Retinal pigment epithelial cell (primary cell): ENCODE data around the gene TSPYL1.

Source experiments
- DNase-seq: peaks from one replicate; pipeline ENCODE4 v3.0.0-alpha.2; 2010; ENCODE audit warnings: low read depth
- H3K4me3 ChIP-seq: 2 replicates; pipeline ENCODE4 v1.5.1; 2011; ENCODE audit warnings: mild to moderate bottlenecking, low read length, control low read depth, moderate library complexity
- TF ChIP-seq, protein P1 (sequence below): conservative IDR thresholded peaks from 2 replicates; pipeline ENCODE4 v1.5.1; 2011; ENCODE audit warnings: low read depth, low read length, control low read depth, inconsistent platforms

TSPYL1 gene

DNA sequence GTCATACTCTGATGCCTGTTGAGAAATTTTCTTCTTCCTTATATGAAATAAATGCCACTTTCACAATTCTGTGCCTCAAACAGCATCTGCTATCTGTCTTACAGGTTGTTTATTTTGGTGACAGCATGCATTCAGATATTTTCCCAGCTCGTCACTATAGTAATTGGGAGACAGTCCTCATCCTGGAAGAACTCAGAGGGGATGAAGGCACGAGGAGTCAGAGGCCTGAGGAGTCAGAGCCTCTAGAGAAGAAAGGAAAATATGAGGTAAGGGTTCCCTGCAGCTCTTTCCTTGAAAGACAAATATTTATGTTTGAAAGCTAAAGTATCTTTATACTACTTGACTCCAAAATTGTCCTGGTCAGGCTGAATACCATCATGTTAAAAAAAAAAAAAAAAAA is 41.6 kb downstream of the TSPYL1 start:
- TF ChIP-seq, protein P1, sequence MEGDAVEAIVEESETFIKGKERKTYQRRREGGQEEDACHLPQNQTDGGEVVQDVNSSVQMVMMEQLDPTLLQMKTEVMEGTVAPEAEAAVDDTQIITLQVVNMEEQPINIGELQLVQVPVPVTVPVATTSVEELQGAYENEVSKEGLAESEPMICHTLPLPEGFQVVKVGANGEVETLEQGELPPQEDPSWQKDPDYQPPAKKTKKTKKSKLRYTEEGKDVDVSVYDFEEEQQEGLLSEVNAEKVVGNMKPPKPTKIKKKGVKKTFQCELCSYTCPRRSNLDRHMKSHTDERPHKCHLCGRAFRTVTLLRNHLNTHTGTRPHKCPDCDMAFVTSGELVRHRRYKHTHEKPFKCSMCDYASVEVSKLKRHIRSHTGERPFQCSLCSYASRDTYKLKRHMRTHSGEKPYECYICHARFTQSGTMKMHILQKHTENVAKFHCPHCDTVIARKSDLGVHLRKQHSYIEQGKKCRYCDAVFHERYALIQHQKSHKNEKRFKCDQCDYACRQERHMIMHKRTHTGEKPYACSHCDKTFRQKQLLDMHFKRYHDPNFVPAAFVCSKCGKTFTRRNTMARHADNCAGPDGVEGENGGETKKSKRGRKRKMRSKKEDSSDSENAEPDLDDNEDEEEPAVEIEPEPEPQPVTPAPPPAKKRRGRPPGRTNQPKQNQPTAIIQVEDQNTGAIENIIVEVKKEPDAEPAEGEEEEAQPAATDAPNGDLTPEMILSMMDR: no peak
- no peak overlapping the region for H3K4me3 ChIP-seq
- DNase-seq: no peak

DNA sequence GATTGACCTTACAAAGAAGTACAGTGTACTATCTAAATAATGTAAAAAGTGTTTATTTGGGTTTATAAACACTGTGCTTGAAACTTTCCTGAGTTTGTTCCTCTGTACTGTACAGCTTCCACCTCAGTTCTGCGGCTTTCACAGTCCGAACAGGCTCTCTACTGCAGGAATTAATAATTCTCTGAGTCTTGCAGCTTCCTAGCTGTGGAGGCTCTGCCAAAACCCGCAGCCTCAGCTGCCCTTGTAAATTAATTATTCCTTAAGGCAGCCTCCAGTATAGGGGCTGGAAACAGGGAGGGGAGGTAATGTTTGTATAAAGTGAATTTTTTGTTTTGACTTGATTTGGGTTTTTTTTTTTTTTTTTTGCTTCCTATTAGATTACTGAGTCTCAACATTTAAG is 45.0 kb downstream of the TSPYL1 start:
- no peak for DNase-seq
- TF ChIP-seq, protein P1: no peak
- H3K4me3 ChIP-seq: no peak overlapping the region

DNA sequence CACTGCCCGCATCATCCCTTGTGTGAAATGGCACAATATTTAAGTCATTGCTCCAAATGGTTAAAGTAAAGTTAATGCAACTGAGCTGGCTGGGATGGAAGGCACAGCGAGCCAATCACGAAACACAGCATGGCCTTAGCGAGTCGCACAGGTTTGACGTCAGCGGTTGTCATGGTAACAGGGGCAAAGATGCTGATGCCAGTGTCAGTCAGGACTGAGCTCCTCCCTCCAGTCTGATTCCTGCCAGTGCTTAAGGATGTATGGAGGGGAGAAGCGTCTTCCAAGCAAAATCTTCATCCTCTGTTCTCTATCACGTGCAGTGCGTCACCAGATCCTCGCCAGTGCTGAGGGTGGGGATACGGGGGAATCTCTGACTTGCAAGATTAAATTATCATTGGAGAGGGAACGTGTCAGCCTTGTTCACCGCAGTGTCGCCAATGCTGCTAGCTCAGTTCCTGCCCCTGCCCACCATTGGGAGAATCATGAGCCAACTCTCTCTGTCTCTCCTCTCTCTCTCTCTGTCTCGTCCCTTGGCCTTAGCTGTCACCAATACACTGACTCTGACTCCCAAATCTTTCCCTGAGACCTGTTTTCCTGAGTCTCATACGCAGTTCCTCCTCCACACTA is 50.3 kb downstream of the TSPYL1 start:
- TF ChIP-seq, protein P1: no peak
- DNase-seq: peak; percentile 56
- H3K4me3 ChIP-seq: peak overlapping the region; percentile 37
